Mammary epithelial cell (primary cell): ENCODE results near the gene COBLL1.
"Not testable (repeated sequence)": the region's sequence is repeated elsewhere in the genome, so short reads cannot be mapped to it uniquely, and the experiment has no call there.

Source experiments
- EZH2 ChIP-seq: IDR thresholded peaks from 2 replicates; pipeline ENCODE4 v1.6.1; 2012; ENCODE audit warnings: low read length, inconsistent platforms, borderline replicate concordance
- TF ChIP-seq, protein P1 (sequence below), 2 donors: IDR thresholded peaks in 1 of 2; conservative IDR thresholded peaks in 1 of 2; 2 replicates each; pipeline ENCODE4 v1.5.1; 2011 to 2012; ENCODE audit warnings: inconsistent platforms in 2 of 2, low read length in 2 of 2, mild to moderate bottlenecking in 2 of 2, control low read depth in 1 of 2, low read depth in 1 of 2; ENCODE audit not compliant: insufficient read depth in 1 of 2; ENCODE audit errors: extremely low read depth in 1 of 2

DNA sequence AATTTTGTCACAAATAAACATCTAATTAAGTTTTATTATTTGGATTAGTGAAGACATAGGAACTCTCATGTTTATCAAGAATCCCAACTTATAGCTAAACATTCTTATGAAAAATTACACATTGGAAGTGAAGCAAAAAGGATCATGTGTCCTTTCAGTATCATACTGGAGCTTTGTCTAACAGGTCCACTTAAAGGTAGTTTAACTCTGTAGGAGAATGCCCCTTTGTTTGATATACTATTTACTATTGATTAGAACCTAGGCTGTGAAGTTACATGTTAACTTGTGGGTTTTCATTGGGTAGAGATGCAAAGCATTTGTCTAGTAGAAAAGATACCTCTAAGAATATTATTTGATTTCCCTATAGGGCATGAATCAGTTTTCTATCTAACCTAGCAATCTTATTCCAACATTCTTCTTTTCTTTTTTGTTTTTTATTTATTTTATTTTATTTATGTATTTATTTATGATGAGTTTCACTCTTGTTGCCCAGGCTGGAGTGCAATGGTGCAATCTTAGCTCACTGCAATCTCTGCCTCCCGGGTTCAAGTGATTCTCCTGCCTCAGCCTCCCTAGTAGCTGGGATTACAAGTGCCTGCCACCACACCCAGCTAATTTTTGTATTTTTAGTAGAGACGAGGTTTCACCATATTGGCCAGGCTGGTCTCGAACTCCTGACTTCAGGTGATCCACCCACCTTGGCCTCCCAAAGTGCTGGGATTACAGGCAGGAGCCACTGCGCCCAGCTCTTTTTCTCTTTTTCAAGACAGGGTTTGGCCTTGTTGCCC lies 18.5 kb upstream of the COBLL1 start:
- TF ChIP-seq, protein P1, sequence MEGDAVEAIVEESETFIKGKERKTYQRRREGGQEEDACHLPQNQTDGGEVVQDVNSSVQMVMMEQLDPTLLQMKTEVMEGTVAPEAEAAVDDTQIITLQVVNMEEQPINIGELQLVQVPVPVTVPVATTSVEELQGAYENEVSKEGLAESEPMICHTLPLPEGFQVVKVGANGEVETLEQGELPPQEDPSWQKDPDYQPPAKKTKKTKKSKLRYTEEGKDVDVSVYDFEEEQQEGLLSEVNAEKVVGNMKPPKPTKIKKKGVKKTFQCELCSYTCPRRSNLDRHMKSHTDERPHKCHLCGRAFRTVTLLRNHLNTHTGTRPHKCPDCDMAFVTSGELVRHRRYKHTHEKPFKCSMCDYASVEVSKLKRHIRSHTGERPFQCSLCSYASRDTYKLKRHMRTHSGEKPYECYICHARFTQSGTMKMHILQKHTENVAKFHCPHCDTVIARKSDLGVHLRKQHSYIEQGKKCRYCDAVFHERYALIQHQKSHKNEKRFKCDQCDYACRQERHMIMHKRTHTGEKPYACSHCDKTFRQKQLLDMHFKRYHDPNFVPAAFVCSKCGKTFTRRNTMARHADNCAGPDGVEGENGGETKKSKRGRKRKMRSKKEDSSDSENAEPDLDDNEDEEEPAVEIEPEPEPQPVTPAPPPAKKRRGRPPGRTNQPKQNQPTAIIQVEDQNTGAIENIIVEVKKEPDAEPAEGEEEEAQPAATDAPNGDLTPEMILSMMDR (conservative IDR thresholded peaks at IDR 0.05 in 1 of 2, IDR thresholded peaks at IDR 0.05 in 1 of 2; ENCODE audit: extremely low read depth in 1 of 2, insufficient read depth in 1 of 2, low read depth in 1 of 2, low read length in 2 of 2): not testable (repeated sequence)
- TF ChIP-seq EZH2: not testable (repeated sequence)
